GM19463 (cell line): Measurements from ENCODE around the gene UTP25.
"Not testable (repeated sequence)": the region's sequence is repeated elsewhere in the genome, so short reads cannot be mapped to it uniquely, and the experiment has no call there.

ENCODE experiments used
- ATAC-seq: cut with Tn5 transposase; IDR thresholded peaks from one replicate; pipeline ENCODE4 v1.9.1; 2021; ENCODE audit warnings: mild to moderate bottlenecking, moderate library complexity; ENCODE audit not compliant: unreplicated experiment

The UTP25 gene

GRCh38 chr1:209827384-209828262 lies at the start of gene UTP25:
UTP25 (plus strand) TSS chr1:209827972; CDS start chr1:209828064, 92 bp downstream.
- ATAC-seq = peak; percentile 87

- no peak for ATAC-seq
Observed at GRCh38 chr1:209778102-209778501, 49.7 kb upstream of the UTP25 start.

- ATAC-seq = no peak
Observed at GRCh38 chr1:209780268-209780667, 47.5 kb upstream of the UTP25 start.

GRCh38 chr1:209783386-209783785 lies 44.4 kb upstream of the UTP25 start:
- no peak for ATAC-seq

GRCh38 chr1:209784265-209785169 lies 43.3 kb upstream of the UTP25 start, which contains the start of gene C1orf74:
C1orf74 (minus strand) TSS chr1:209784559; CDS start chr1:209783634, 925 bp downstream.
- peak; percentile 100 for ATAC-seq

- ATAC-seq = no peak
Observed at GRCh38 chr1:209785592-209785991, 42.2 kb upstream of the UTP25 start.

- no peak for ATAC-seq
Observed at GRCh38 chr1:209786146-209786545, 41.6 kb upstream of the UTP25 start.

- ATAC-seq = no peak
Observed at GRCh38 chr1:209787551-209787950, 40.2 kb upstream of the UTP25 start.

- no peak for ATAC-seq
Observed at GRCh38 chr1:209789245-209789644, 38.5 kb upstream of the UTP25 start.

- no peak for ATAC-seq
Observed at GRCh38 chr1:209790286-209791193, 37.2 kb upstream of the UTP25 start.

- no peak for ATAC-seq
Observed at GRCh38 chr1:209791920-209792319, 35.9 kb upstream of the UTP25 start.

GRCh38 chr1:209793711-209794110 lies 34.1 kb upstream of the UTP25 start:
- not testable (repeated sequence) for ATAC-seq

GRCh38 chr1:209797978-209798639 lies 29.7 kb upstream of the UTP25 start:
- no peak for ATAC-seq

- ATAC-seq = no peak
Observed at GRCh38 chr1:209800984-209801834, 26.6 kb upstream of the UTP25 start.

- no peak for ATAC-seq
Observed at GRCh38 chr1:209802117-209802779, 25.5 kb upstream of the UTP25 start.

GRCh38 chr1:209802780-209803152 lies 25.0 kb upstream of the UTP25 start:
- ATAC-seq = no peak

GRCh38 chr1:209803568-209803967 lies 24.2 kb upstream of the UTP25 start:
- ATAC-seq = no peak

- no peak for ATAC-seq
Observed at GRCh38 chr1:209805341-209805781, 22.4 kb upstream of the UTP25 start.
